T47D (cell line): ENCODE data around the gene FIP1L1.
"Not testable (repeated sequence)": the region's sequence is repeated elsewhere in the genome, so short reads cannot be mapped to it uniquely, and the experiment has no call there.

Experiments used
- DNase-seq, 2 experiments: peaks; one replicate each; pipeline versions ENCODE4 v3.0.0 to v3.0.0-alpha.2; 2011 to 2012; ENCODE audit warnings: low read depth in 1 of 2, low spot score in 1 of 2
- JUND ChIP-seq: IDR thresholded peaks from 2 replicates; pipeline ENCODE4 v1.6.1; 2012; ENCODE audit warnings: low read depth
- in situ Hi-C: cut with HindIII; loops from 2 replicates; pipeline ENCODE4 v1.10.0; 2016; ENCODE audit warnings: low sequenced_read_pairs, low pct_unique_long_range_greater_than_20kb

The FIP1L1 gene

DNA sequence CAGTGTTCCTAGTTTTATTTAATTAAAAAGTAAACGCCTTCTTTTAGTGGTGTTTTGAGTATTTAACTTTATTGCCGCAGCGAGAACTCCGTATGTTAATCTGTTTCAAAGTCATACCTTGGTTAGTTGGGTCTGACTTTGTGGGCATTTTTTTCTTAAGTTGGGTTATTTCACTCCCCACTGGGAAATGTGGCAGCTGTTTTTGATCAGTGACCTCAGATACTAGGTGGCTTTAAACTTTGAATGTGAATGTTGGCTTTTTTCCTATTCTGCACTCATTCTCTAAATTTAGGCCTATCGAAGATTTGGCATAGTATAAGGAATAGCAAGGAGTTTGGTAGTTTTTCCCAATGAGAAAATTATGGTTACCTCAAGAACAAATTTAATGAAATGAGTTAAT lies 85.9 kb downstream of the FIP1L1 start:
- TF ChIP-seq JUND: no peak
- DNase-seq: no peak
- in situ Hi-C loops: no loop called here

DNA sequence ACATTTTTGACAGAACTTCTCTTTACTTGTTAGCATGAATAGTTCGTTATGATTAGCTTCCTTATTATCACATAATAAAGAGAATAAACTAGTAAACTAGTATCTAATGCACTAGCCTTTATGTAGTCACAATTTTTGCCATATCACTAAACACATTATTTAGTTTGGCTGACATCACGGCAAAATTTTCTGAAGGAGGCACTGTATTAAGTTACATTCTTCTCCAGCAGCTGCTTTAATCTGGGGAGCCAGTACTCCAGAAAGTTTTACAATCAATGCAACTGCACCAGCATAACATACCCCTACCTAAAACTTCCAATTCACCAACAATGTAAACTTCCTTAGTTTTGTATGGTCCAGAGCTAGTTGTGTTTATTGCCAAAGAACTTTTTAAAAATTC lies 87.8 kb downstream of the FIP1L1 start:
- no peak for TF ChIP-seq JUND
- DNase-seq: no peak
- in situ Hi-C loops: no loop called here

DNA sequence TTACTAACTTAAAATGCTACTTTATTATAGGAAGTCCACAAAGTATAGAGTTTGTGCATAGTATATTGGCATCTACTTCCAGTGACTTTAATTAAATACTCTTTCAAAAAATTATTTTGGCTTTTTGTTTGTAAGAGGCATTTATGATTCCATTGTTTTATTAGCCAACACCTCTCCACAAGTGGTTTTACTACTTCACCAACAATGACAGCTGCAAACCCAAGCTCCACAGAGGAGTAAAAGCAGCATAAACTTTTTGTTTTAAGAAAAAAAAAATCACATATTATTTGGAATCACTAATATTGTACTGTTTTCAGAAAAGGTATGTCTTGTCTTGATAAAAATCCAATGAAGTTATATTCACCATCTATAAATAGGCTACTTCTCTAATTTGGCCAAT lies 88.5 kb downstream of the FIP1L1 start:
- in situ Hi-C loops: no loop called here
- TF ChIP-seq JUND: no peak

DNA sequence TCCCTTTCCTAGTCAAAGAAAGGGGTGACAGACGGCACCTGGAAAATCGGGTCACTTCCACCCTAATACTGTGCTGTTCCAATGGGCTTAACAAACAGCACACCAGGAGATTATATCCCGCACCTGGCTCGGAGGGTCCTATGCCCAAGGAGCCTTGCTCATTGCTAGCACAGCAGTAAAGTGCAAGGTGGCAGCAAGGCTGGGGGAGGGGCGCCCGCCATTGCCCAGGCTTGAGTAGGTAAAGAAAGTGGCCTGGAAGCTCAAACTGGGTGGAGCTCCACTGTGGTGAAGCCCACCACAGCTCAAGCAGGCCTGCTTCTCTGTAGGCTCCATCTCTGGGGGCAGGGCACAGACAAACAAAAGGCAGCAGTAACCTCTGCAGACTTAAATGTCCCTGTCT lies 89.1 kb downstream of the FIP1L1 start:
- DNase-seq, in situ Hi-C loops: not testable (repeated sequence)

More for the DNA sequence above, 88.5 kb downstream of the FIP1L1 start:
- no peak for DNase-seq

DNA sequence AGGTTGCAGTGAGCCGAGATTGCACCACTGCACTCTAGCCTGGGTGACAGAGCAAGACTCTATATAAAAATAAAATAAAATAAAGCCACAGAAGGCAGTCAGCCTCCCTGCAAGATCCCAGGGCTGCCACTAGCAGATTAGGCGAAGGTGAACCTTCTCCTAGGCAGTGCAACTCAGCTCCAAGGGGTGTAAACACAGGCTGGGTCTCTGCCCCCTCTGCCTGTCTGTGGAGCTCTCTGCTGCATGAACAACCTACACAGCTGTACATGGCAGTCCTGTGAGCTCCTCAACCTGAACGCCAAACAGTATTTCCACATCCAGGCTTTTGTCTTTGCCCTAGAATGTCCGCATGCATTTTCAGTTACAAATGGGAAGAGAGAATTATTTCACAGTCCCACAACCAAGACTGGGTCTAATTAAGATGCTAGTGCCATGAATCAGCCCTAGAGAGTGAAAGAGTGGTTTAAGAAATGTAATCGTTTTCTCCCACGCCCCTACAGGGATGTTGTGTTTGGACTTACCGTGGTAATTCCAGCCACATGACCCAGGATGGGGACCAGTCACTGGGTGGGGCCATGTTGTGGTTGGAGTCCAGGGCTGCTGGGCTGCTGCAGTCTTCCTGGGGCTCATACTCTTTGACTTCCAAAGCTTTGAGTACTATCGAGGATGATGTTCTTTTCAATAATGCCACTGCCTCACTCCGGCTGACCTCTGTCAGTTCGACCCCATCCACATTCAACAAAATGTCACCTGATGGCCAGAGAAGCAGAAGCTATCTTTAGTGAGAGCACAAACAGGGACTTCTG lies 99.0 kb downstream of the FIP1L1 start:
- in situ Hi-C loops: no loop called here
- TF ChIP-seq JUND: no peak
- DNase-seq: no peak

DNA sequence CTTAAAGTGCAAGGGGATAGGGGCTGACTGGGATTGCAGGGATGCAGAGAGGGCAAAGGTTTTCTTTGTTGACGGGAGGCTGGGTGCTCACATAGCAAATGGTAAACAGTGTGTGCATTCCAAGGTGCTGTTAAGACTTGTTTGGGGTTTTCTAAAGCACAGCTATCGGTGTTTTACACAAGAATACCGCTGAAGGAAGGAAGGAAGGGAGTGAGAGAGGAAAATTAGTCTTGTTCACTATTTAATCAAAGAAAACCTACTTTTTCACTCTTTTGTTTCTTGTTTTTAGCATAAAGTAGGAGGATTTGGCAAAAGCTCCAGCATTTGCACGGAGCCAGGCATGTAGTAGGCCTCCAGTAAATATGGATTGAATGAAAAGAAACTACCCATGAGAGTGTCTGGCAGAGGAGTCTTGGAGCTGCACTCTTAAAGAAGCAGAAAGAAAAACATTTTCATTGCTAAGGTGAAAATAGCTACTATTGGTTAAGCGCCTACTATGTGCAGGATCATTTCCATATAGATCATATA lies 99.7 kb downstream of the FIP1L1 start:
- TF ChIP-seq JUND: no peak
- peak in 1 of 2 experiments; percentile 14 for DNase-seq
- in situ Hi-C loops: no loop called here

DNA sequence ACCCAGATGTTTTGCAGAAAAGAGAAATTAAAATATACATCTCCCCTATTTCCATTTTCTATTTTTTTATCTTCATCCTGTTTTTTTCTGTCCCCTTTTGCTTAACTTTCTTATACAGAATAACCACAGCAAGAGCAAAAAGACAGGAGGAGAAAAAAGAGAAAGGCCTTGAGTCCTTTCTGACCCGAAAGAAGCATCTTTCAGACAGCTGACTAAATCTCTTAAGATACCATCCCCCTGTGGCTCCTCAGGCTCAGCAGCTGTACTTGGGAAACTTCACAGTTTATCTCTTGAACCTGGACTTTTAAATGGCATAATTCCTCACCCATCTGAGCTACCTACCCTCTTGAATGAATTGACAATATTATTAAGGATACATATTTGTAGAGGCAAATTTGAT lies 100.2 kb downstream of the FIP1L1 start:
- DNase-seq: no peak
- no peak for TF ChIP-seq JUND
- in situ Hi-C loops: no loop called here

DNA sequence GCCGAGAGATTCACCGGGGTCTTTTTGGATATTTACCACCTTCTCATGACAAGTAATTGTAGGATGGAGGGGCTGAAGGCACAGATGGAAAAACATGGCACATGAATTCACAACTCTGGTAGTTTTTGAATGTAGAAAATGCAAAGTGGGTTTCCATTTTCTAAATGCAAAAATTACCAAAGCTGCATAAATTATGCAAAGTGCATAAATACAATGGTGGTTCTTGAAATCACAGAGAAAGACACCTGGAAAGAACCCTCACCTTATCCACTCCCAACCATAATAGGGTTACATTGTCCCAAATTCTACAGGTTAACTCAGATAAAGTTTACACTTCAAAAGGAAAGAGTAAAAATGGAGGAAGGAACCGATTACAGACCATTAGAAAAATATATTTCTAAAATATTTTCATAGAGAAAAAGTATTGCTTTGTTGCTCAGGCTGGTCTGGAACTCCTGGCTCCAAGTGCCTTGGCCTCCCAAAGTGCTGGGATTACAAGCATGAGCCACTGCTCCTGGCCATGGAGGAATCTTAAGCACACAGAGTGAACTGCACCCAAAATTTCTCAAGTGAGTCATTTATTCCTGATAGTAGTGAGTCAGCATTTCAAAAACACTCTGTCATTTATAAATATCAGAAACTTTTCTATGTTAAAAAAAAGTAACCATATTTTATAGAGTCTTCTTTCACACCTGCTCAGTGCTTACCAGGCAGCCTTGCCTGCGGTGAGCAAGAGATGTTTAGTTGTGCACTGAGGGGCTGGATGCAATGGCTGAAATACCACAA lies 101.4 kb downstream of the FIP1L1 start:
- in situ Hi-C loops: no loop called here
- no peak for DNase-seq
- TF ChIP-seq JUND: no peak

DNA sequence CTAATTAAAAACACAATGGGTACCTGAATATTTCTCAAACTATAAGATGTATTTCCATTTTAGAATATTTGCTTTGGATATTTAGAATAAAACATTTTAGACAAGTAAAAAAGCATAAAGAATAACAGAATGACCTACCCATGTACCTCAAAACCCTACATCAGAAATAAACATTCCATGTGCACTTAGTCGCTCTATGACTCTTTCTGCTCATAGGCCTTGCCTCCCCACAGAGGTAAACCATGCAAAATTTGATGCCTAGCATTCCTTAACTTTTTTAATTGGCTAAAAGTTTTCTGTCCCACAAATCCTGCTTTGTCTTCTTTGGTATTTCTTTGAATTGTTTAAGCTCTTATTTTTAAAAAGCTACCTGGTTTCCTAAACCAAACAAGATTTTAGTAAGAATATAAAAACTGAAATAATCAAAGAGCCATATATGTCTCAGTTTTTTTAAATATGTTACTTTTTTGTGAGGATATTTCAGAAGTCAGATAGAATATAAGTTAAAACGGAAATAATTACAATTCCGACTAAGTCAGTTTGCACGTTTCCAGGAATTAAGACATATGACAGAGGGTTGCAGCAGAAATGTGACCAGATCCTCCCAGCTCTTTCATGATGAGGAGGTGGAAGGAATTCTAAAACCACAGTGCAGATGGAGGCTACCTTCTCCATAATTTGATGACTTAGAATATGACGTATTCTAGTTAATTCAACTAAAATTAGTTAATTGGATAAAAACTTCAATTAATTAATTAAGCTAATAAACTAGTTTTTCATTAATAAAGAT lies 102.5 kb downstream of the FIP1L1 start:
- TF ChIP-seq JUND: no peak
- no peak for DNase-seq
- in situ Hi-C loops: no loop called here

DNA sequence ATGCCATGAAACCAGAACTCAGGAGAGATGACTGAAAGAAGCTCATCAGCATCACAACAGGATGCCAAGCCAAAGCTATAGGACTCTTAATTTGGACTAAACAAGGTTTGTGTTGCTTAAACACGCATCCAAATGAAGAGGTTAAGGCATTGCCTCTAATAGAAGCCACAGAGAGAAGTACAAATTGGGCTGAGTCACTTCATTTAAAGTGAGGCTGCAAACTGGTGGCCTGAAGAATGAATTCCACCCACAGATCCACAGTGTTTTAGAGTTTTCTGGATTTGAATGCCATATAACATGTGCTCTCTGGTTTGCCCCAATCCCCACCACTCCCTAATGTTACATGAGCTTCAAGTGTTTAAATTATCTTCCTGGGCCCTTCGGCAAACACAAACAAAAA lies 103.5 kb downstream of the FIP1L1 start:
- in situ Hi-C loops: no loop called here
- no peak for TF ChIP-seq JUND
- no peak for DNase-seq

DNA sequence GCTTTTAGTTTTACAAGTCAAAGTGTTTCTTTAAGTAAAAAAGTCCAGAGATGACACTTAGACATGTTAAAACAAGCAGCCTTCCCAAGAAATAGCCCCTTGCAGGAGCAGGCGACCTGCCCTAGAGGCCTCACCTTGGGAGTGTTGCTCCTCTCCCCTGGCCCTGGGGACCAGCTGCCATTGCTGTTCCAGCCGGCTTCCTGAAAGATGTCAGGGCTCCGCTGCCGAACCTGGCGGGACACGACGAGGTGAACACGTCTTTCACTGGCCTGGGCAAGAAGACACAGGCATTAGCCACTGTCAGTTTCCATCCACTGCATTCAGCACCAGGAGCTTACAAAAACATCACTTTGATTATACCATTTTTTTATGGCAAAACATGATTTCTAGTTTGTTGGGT lies 104.1 kb downstream of the FIP1L1 start:
- TF ChIP-seq JUND: no peak
- DNase-seq: no peak
- in situ Hi-C loops: no loop called here

DNA sequence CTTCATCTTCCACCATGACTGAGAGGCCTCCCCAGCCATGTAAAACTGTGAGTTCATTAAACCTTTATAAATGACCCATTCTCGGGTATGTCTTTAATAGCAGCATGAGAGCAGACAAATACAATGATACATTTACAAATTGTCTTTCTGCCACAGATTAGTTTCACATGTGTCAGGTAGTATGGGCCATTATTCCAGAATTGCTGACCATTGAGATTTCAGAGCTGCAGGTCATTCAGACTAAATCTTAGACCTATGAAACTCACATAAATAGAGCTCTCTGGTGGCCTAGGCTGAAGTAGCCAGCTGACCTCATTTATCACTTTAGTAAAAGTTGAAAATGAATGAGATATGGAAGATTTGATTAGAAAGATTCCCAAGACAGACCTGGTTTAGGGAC lies 105.8 kb downstream of the FIP1L1 start:
- no peak for DNase-seq
- TF ChIP-seq JUND: no peak
- in situ Hi-C loops: no loop called here
